Skin of body (tissue), 2 donors: ENCODE data around the gene TADA3. TPM values are rescaled to one million over a fixed set of nuclear protein-coding genes. Genes with fewer than 3 reads are reported as not detected.

Experiments used
- DNase-seq: peaks from one replicate; lab custom pipeline; 2025; lab: John Stamatoyannopoulos, UW
- total RNA-seq: library from RNA; depleted of rRNA; stranded (reverse); fragments of >200 nt; gene quantifications from one replicate; pipeline ENCODE4 v1.2.3, GENCODE V29; 2014

TADA3 gene
- total RNA-seq, 1 donor from 2014 or later = 20.8 TPM

- DNase-seq = peak; percentile 37
Measured at GRCh38 chr3:9809615-9810432, 17.6 kb upstream of the TADA3 start, which contains the start of gene TTLL3. Gene TTLL3, plus strand, starts transcription at chr3:9810262. Its CDS starts 400 bp downstream, at chr3:9810662.

- DNase-seq = no peak
Measured at GRCh38 chr3:9809239-9809614, 17.0 kb upstream of the TADA3 start.

GRCh38 chr3:9808345-9809037 is 16.2 kb upstream of the TADA3 start:
- DNase-seq = no peak

GRCh38 chr3:9807981-9808344 is 15.7 kb upstream of the TADA3 start:
- no peak for DNase-seq

- no peak for DNase-seq
Measured at GRCh38 chr3:9806688-9807589, 14.7 kb upstream of the TADA3 start.

GRCh38 chr3:9806137-9806536 is 13.9 kb upstream of the TADA3 start:
- DNase-seq = no peak

GRCh38 chr3:9804996-9805395 is 12.7 kb upstream of the TADA3 start:
- no peak for DNase-seq

- no peak for DNase-seq
Measured at GRCh38 chr3:9803494-9803893, 11.2 kb upstream of the TADA3 start.

- DNase-seq = no peak
Measured at GRCh38 chr3:9800529-9800928, 8.3 kb upstream of the TADA3 start.

- DNase-seq = no peak
Measured at GRCh38 chr3:9797196-9797945, 5.1 kb upstream of the TADA3 start.

GRCh38 chr3:9795207-9795606 is 2.9 kb upstream of the TADA3 start:
- no peak for DNase-seq

GRCh38 chr3:9794400-9794799 is 2.1 kb upstream of the TADA3 start:
- no peak for DNase-seq

- DNase-seq = no peak
Measured at GRCh38 chr3:9793161-9793781, 998 bp upstream of the TADA3 start.

- no peak for DNase-seq
Measured at GRCh38 chr3:9791790-9792404, 376 bp downstream of the TADA3 start.

- DNase-seq = no peak
Measured at GRCh38 chr3:9791127-9791526, 1.1 kb downstream of the TADA3 start.

GRCh38 chr3:9787714-9788113 is 4.6 kb downstream of the TADA3 start:
- DNase-seq = no peak

- DNase-seq = no peak
Measured at GRCh38 chr3:9786825-9787669, 5.2 kb downstream of the TADA3 start.

GRCh38 chr3:9786209-9786739 is 6.0 kb downstream of the TADA3 start:
- DNase-seq = no peak

- no peak for DNase-seq
Measured at GRCh38 chr3:9785602-9786001, 6.7 kb downstream of the TADA3 start.
